ENCODE measurements around the gene IP6K1. TPM values are rescaled to one million over a fixed set of nuclear protein-coding genes. Genes with fewer than 3 reads are reported as not detected.

The IP6K1 gene
- total RNA-seq, 1 donor from 2014 or later: 37.7 TPM

GRCh38 chr3:49807431-49808114, 21.2 kb upstream of the IP6K1 start:
- H3K4me3 ChIP-seq (ENCODE audit: low read depth, low read length): no peak overlapping the region
- H3K36me3 ChIP-seq (ENCODE audit: control insufficient read depth, insufficient read depth, low read length): no peaks in the 10 kb centered on the region
- no peak for TF ChIP-seq CTCF (IDR thresholded peaks at IDR 0.05; ENCODE audit: insufficient read depth, low read length, poor library complexity, severe bottlenecking)
- DNase-seq (ENCODE audit: low read depth): no peak
- H3K27me3 ChIP-seq (ENCODE audit: control insufficient read depth, insufficient read depth, low read length): peaks cover 18% of the 10 kb centered on the region

- TF ChIP-seq CTCF (IDR thresholded peaks at IDR 0.05; ENCODE audit: insufficient read depth, low read length, poor library complexity, severe bottlenecking): no peak
- Histone ChIP-seq H3K36me3 (ENCODE audit: control insufficient read depth, insufficient read depth, low read length) (no peaks in the 10 kb centered on the region), H3K4me3 (ENCODE audit: low read depth, low read length) (no peak overlapping the region), H3K27me3 (ENCODE audit: control insufficient read depth, insufficient read depth, low read length) (peaks cover 18% of the 10 kb centered on the region)
- DNase-seq (ENCODE audit: low read depth): no peak
Measured at GRCh38 chr3:49806850-49807249, 20.5 kb upstream of the IP6K1 start.

GRCh38 chr3:49805897-49806701, 19.8 kb upstream of the IP6K1 start:
- no peak for DNase-seq (ENCODE audit: low read depth)
- H3K4me3 ChIP-seq (ENCODE audit: low read depth, low read length): no peak overlapping the region
- peaks cover 18% of the 10 kb centered on the region for H3K27me3 ChIP-seq (ENCODE audit: control insufficient read depth, insufficient read depth, low read length)
- TF ChIP-seq CTCF (IDR thresholded peaks at IDR 0.05; ENCODE audit: insufficient read depth, low read length, poor library complexity, severe bottlenecking): no peak
- no peaks in the 10 kb centered on the region for H3K36me3 ChIP-seq (ENCODE audit: control insufficient read depth, insufficient read depth, low read length)

GRCh38 chr3:49805367-49805782, 19.0 kb upstream of the IP6K1 start:
- Histone ChIP-seq H3K27me3 (ENCODE audit: control insufficient read depth, insufficient read depth, low read length) (peaks cover 18% of the 10 kb centered on the region), H3K4me3 (ENCODE audit: low read depth, low read length) (no peak overlapping the region), H3K36me3 (ENCODE audit: control insufficient read depth, insufficient read depth, low read length) (no peaks in the 10 kb centered on the region)
- TF ChIP-seq CTCF (IDR thresholded peaks at IDR 0.05; ENCODE audit: insufficient read depth, low read length, poor library complexity, severe bottlenecking): no peak
- DNase-seq (ENCODE audit: low read depth): no peak

- Histone ChIP-seq H3K36me3 (ENCODE audit: control insufficient read depth, insufficient read depth, low read length) (no peaks in the 10 kb centered on the region), H3K4me3 (ENCODE audit: low read depth, low read length) (no peak overlapping the region), H3K27me3 (ENCODE audit: control insufficient read depth, insufficient read depth, low read length) (peaks cover 18% of the 10 kb centered on the region)
- DNase-seq (ENCODE audit: low read depth): no peak
- no peak for TF ChIP-seq CTCF (IDR thresholded peaks at IDR 0.05; ENCODE audit: insufficient read depth, low read length, poor library complexity, severe bottlenecking)
Measured at GRCh38 chr3:49804141-49805041, 18.0 kb upstream of the IP6K1 start.
